ENCODE results near the gene RAB5B.

Gene RAB5B

DNA sequence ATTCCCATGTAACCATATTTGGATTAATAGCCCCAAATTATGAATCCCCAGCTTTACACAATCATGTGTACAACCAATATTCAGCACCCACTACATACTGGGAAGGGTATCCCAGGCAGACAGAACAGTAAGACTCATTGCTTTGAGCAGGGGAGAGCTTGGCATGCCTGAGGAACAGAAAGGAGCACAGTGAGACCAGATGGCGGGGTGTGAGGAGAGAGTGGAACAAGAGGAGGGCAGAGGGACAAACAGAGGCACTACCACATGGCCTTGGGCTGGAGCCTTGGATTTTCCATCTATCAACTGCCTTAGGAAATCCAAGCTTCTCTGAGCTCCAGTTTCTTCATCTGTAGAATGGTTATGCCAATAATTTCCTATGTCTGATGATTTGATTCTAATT, 39.1 kb upstream of the RAB5B start:
- Histone ChIP-seq H2AFZ (ENCODE audit: low read depth, low read length) (no peak overlapping the region), H4K20me1 (ENCODE audit: insufficient read depth, low read length) (peaks cover 64% of the 10 kb centered on the region), H3K9ac (ENCODE audit: low read depth, low read length) (no peak overlapping the region), H3K4me2 (ENCODE audit: insufficient read depth, low read length) (peak overlapping the region; percentile 36; the same call in 1 of the 2 replicates), H3K4me3 (ENCODE audit: low read depth in 1 of 2, low read length in 2 of 2) (no peak overlapping the region), H3K9me3 (ENCODE audit: insufficient read depth, low read length, severe bottlenecking) (no peaks in the 10 kb centered on the region), H3K36me3 (ENCODE audit: insufficient read depth, low read length) (peaks cover 77% of the 10 kb centered on the region), H3K79me2 (ENCODE audit: insufficient read depth, low read length) (peaks cover 70% of the 10 kb centered on the region), H3K4me1 (ENCODE audit: insufficient read depth, low read length) (peaks cover 48% of the 10 kb centered on the region), H3K27me3 (ENCODE audit: insufficient read depth, low read length, poor library complexity) (no peaks in the 10 kb centered on the region), H3K27ac (ENCODE audit: low read length) (peak overlapping the region; percentile 96)
- DNase-seq (no peak), ATAC-seq (ENCODE audit: insufficient read depth, low read depth) (no peak)
- no peak for TF ChIP-seq EZH2 (IDR thresholded peaks at IDR 0.05; ENCODE audit: borderline replicate concordance, low read depth, low read length, severe bottlenecking)

DNA sequence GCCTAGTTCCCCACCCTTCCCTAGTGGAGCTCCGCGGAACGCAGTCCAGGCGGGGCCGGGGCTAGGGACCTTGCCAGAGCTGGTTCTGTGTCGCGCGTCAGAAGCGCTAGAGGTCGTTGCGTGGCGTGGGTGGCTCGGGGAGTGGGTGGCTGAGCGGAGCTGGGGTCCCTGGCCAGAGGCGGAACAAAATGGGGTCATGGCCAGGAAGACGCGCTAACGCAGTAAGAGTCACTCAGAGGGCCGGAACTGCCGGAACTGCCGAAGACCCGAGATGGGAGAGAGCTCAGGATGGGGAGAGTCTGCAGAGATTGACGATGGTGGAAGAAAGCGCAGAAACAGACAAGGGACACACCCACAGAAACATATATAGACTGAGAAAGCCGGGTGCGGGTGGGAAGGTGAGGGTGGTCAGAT, 38.1 kb upstream of the RAB5B start:
- no peak overlapping the region for H2AFZ ChIP-seq (ENCODE audit: low read depth, low read length)
- no peak overlapping the region for H3K4me2 ChIP-seq (ENCODE audit: insufficient read depth, low read length)
- no peak for ATAC-seq (ENCODE audit: insufficient read depth, low read depth)
- no peak overlapping the region for H3K4me3 ChIP-seq (ENCODE audit: low read depth in 1 of 2, low read length in 2 of 2)
- H3K9me3 ChIP-seq (ENCODE audit: insufficient read depth, low read length, severe bottlenecking) = no peaks in the 10 kb centered on the region
- H3K27ac ChIP-seq (ENCODE audit: low read length) = no peak overlapping the region
- no peak for DNase-seq
- TF ChIP-seq, protein P1, sequence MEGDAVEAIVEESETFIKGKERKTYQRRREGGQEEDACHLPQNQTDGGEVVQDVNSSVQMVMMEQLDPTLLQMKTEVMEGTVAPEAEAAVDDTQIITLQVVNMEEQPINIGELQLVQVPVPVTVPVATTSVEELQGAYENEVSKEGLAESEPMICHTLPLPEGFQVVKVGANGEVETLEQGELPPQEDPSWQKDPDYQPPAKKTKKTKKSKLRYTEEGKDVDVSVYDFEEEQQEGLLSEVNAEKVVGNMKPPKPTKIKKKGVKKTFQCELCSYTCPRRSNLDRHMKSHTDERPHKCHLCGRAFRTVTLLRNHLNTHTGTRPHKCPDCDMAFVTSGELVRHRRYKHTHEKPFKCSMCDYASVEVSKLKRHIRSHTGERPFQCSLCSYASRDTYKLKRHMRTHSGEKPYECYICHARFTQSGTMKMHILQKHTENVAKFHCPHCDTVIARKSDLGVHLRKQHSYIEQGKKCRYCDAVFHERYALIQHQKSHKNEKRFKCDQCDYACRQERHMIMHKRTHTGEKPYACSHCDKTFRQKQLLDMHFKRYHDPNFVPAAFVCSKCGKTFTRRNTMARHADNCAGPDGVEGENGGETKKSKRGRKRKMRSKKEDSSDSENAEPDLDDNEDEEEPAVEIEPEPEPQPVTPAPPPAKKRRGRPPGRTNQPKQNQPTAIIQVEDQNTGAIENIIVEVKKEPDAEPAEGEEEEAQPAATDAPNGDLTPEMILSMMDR (IDR thresholded peaks at IDR 0.05; ENCODE audit: borderline replicate concordance, extremely low read depth, low read length, poor library complexity, severe bottlenecking) = no peak
- no peak for TF ChIP-seq EZH2 (IDR thresholded peaks at IDR 0.05; ENCODE audit: borderline replicate concordance, low read depth, low read length, severe bottlenecking)
- no peak overlapping the region for H3K9ac ChIP-seq (ENCODE audit: low read depth, low read length)
- H3K79me2 ChIP-seq (ENCODE audit: insufficient read depth, low read length) = peaks cover 78% of the 10 kb centered on the region
- H3K36me3 ChIP-seq (ENCODE audit: insufficient read depth, low read length) = peaks cover 87% of the 10 kb centered on the region
- no peaks in the 10 kb centered on the region for H3K27me3 ChIP-seq (ENCODE audit: insufficient read depth, low read length, poor library complexity)
- H3K4me1 ChIP-seq (ENCODE audit: insufficient read depth, low read length) = peaks cover 42% of the 10 kb centered on the region
- H4K20me1 ChIP-seq (ENCODE audit: insufficient read depth, low read length) = peaks cover 73% of the 10 kb centered on the region

DNA sequence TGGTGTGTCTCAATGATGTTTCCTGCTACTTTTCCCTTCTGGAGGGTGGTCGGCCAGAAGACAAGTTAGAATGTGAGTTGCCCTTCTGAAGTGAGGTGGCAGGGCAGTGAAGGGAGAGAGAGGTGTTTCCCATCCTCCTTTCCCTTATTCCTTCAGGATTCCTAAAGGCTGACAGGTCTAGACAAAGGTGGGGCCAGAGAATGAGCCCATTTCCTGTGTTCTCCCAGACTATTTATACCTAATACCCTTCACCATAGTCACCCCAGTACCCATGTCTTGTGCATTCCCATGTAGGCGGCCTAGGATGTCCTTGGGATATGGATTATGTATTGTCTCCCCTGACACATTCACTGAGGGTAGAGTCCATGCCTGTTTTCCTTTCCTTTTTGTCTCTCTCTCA, 35.9 kb upstream of the RAB5B start:
- H3K79me2 ChIP-seq (ENCODE audit: insufficient read depth, low read length) = peaks cover 72% of the 10 kb centered on the region
- no peak overlapping the region for H3K4me3 ChIP-seq (ENCODE audit: low read depth in 1 of 2, low read length in 2 of 2)
- peaks cover 100% of the 10 kb centered on the region for H3K36me3 ChIP-seq (ENCODE audit: insufficient read depth, low read length)
- no peak for DNase-seq
- H3K27me3 ChIP-seq (ENCODE audit: insufficient read depth, low read length, poor library complexity) = no peaks in the 10 kb centered on the region
- H3K4me2 ChIP-seq (ENCODE audit: insufficient read depth, low read length) = no peak overlapping the region
- H2AFZ ChIP-seq (ENCODE audit: low read depth, low read length) = no peak overlapping the region
- no peak overlapping the region for H3K27ac ChIP-seq (ENCODE audit: low read length)
- H3K4me1 ChIP-seq (ENCODE audit: insufficient read depth, low read length) = peaks cover 28% of the 10 kb centered on the region
- no peak for TF ChIP-seq EZH2 (IDR thresholded peaks at IDR 0.05; ENCODE audit: borderline replicate concordance, low read depth, low read length, severe bottlenecking)
- TF ChIP-seq, protein P1 (IDR thresholded peaks at IDR 0.05; ENCODE audit: borderline replicate concordance, extremely low read depth, low read length, poor library complexity, severe bottlenecking) = no peak
- peaks cover 68% of the 10 kb centered on the region for H4K20me1 ChIP-seq (ENCODE audit: insufficient read depth, low read length)
- ATAC-seq (ENCODE audit: insufficient read depth, low read depth) = no peak
- no peak overlapping the region for H3K9ac ChIP-seq (ENCODE audit: low read depth, low read length)
- H3K9me3 ChIP-seq (ENCODE audit: insufficient read depth, low read length, severe bottlenecking) = no peaks in the 10 kb centered on the region

DNA sequence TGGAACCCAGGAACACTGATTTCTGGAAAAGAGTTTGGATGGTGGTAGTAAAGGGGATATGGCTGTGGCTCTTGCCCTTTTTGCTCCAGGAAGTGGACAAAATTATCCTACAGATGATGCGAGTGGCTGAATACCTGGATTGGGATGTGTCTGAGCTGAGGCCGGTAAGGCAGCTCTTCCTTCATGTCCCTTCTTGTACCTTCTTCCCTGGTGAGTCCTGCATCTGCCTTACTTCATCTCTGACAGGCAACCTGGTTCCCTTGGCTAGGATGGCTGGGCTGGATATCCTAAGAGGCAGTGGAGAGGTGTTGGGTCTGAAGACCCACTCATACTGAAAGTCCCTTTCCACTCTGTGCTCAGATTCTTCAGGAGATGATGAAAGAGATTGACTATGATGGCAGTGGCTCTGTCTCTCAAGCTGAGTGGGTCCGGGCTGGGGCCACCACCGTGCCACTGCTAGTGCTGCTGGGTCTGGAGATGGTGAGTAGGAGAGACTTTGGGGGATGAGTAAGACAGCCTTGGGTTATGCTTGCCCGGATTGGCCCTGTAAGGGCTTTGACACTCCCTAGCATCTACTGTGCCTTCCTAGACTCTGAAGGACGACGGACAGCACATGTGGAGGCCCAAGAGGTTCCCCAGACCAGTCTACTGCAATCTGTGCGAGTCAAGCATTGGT, 34.9 kb upstream of the RAB5B start:
- Histone ChIP-seq H3K27me3 (ENCODE audit: insufficient read depth, low read length, poor library complexity) (no peaks in the 10 kb centered on the region), H3K4me3 (ENCODE audit: low read depth in 1 of 2, low read length in 2 of 2) (no peak overlapping the region), H3K4me2 (ENCODE audit: insufficient read depth, low read length) (no peak overlapping the region), H4K20me1 (ENCODE audit: insufficient read depth, low read length) (peaks cover 58% of the 10 kb centered on the region), H3K9me3 (ENCODE audit: insufficient read depth, low read length, severe bottlenecking) (no peaks in the 10 kb centered on the region), H3K79me2 (ENCODE audit: insufficient read depth, low read length) (peaks cover 62% of the 10 kb centered on the region), H2AFZ (ENCODE audit: low read depth, low read length) (no peak overlapping the region), H3K9ac (ENCODE audit: low read depth, low read length) (no peak overlapping the region), H3K36me3 (ENCODE audit: insufficient read depth, low read length) (peaks cover 99% of the 10 kb centered on the region), H3K4me1 (ENCODE audit: insufficient read depth, low read length) (peaks cover 18% of the 10 kb centered on the region), H3K27ac (ENCODE audit: low read length) (no peak overlapping the region)
- DNase-seq (no peak), ATAC-seq (ENCODE audit: insufficient read depth, low read depth) (no peak)
- TF ChIP-seq, protein P1 (IDR thresholded peaks at IDR 0.05; ENCODE audit: borderline replicate concordance, extremely low read depth, low read length, poor library complexity, severe bottlenecking) = no peak
- no peak for TF ChIP-seq EZH2 (IDR thresholded peaks at IDR 0.05; ENCODE audit: borderline replicate concordance, low read depth, low read length, severe bottlenecking)

Data from DND-41 (cell line).